ENCODE results near the gene C11orf87.

C11orf87 gene
- 0 reads per million in 3 experiments for total RNA-seq

- DNase-seq = no peak
Measured at GRCh38 chr11:109421981-109422869, at the start of gene C11orf87. Gene C11orf87 (plus strand): TSS chr11:109422190. CDS start chr11:109423634, 1,444 bp downstream.

GRCh38 chr11:109374032-109374431, 48.0 kb upstream of the C11orf87 start:
- no peak for DNase-seq

GRCh38 chr11:109374441-109374840, 47.5 kb upstream of the C11orf87 start:
- no peak for DNase-seq

GRCh38 chr11:109377039-109377742, 44.8 kb upstream of the C11orf87 start:
- DNase-seq = no peak

- no peak for DNase-seq
Measured at GRCh38 chr11:109378034-109378433, 44.0 kb upstream of the C11orf87 start.

GRCh38 chr11:109383306-109383705, 38.7 kb upstream of the C11orf87 start:
- DNase-seq = no peak

GRCh38 chr11:109384873-109385272, 37.1 kb upstream of the C11orf87 start:
- no peak for DNase-seq

- DNase-seq = no peak
Measured at GRCh38 chr11:109388982-109389381, 33.0 kb upstream of the C11orf87 start.

GRCh38 chr11:109390752-109391151, 31.2 kb upstream of the C11orf87 start:
- no peak for DNase-seq

- no peak for DNase-seq
Measured at GRCh38 chr11:109401545-109401944, 20.4 kb upstream of the C11orf87 start.

- DNase-seq = no peak
Measured at GRCh38 chr11:109405671-109406070, 16.3 kb upstream of the C11orf87 start.

GRCh38 chr11:109416601-109417000, 5.4 kb upstream of the C11orf87 start:
- DNase-seq = no peak

- no peak for DNase-seq
Measured at GRCh38 chr11:109422870-109423465, 978 bp downstream of the C11orf87 start.

- no peak for DNase-seq
Measured at GRCh38 chr11:109423466-109424190, 1.6 kb downstream of the C11orf87 start.

GRCh38 chr11:109424901-109425300, 2.9 kb downstream of the C11orf87 start:
- no peak for DNase-seq

GRCh38 chr11:109425554-109425953, 3.6 kb downstream of the C11orf87 start:
- no peak for DNase-seq

- DNase-seq = no peak
Measured at GRCh38 chr11:109426442-109427240, 4.7 kb downstream of the C11orf87 start.

GRCh38 chr11:109432105-109432504, 10.1 kb downstream of the C11orf87 start:
- DNase-seq = no peak

GRCh38 chr11:109433753-109434256, 11.8 kb downstream of the C11orf87 start:
- DNase-seq = no peak

- DNase-seq = no peak
Measured at GRCh38 chr11:109435121-109435742, 13.2 kb downstream of the C11orf87 start.

GRCh38 chr11:109439684-109440083, 17.7 kb downstream of the C11orf87 start:
- DNase-seq = no peak

All from central memory CD4-positive, alpha-beta T cell (primary cell).